Embryonic facial prominence (tissue), 1 donor: ENCODE data around the gene PTPRN2.
"Not testable (repeated sequence)": the region's sequence is repeated elsewhere in the genome, so short reads cannot be mapped to it uniquely, and the experiment has no call there.

Experiments used
- DNase-seq: peaks from one replicate; pipeline ENCODE4 v3.0.0-alpha.2; 2016; ENCODE audit errors: extremely low spot score

The PTPRN2 gene

DNA sequence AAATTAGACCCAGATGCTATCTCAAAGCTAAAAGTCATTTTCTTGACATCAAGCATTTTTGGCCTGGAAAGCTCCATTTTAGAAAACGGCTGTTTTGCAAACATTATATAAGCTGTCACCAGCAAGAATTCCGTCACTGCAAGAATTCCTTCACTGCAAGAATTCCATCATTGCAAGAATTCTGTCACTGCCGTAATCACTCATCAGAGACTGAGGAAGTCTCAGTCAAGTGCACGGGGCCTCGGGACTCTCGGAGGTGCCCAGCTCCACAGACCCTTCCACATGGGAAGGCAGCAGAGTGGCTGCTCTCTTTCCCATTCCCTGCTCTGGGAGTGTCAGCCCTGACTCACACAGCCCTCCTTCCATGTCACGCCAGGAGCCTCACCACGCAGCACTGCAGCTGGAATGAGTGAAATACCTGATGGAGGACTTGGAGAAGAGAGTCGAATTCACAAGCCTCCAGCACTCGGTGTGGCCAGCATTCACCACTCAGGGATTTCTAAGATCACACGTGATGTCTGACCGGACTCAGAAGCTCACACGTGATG lies 168.3 kb downstream of the PTPRN2 start:
- no peak for DNase-seq

DNA sequence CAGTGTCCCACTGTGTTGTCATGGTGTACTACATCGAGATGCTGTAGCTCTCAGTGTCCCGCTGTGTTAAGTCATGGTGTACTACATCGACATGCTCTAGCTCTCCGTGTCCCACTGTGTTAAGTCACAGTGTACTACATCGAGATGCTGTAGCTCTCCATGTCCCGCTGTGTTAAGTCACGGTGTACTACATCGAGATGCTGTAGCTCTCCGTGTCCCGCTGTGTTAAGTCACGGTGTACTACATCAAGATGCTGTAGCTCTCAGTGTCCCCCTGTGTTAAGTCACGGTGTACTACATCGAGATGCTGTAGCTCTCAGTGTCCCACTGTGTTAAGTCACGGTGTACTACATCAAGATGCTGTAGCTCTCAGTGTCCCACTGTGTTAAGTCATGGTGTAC lies 169.2 kb downstream of the PTPRN2 start:
- DNase-seq = not testable (repeated sequence)

DNA sequence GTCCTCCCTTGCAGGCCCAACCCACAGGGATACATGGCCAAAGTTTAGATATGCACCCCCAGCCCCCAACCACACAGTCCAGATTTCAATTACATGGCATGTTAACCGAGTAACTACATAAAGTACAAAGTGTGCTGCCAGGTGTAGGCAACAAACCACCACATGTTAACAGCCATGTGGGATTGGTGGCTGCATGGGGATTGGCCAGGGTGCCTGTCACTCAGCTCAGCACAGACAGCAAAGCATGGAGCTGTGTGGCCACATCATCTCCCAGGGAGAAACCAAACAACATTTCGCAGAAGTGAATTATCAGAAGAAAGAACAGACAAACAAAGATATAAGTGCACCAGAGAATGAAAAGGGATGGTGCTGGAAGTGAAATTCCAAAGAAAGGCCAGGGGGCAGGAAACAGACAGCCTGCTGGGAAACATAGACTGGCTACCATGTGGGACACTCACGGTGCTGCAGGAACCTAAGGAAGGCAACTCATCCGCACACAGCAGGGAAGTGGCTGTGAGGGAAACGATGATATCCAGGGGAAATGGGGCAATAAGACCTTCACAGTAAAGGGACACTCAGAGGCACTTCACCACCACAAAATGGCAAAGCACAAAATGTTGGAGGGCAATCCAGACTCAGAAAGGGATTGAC lies 171.2 kb downstream of the PTPRN2 start:
- DNase-seq = no peak

DNA sequence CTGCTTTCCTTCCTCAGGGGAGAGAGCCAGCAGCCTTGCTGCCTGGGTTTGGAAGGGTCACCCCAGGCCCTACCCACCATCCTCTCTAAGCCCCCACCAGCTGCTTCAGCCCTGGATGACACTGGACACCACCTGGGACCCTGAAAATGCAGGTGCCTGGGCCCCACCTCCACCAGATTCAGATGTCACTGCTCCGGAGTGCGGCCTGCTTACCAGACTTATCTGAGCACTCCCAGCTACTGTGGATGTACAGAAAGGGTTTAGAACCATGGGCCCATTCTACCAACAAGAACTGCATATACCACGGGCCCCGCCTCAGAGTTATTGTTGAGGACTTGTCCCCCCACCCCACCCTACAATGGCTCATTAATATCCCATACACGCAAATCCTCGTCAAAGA lies 172.3 kb downstream of the PTPRN2 start:
- no peak for DNase-seq

DNA sequence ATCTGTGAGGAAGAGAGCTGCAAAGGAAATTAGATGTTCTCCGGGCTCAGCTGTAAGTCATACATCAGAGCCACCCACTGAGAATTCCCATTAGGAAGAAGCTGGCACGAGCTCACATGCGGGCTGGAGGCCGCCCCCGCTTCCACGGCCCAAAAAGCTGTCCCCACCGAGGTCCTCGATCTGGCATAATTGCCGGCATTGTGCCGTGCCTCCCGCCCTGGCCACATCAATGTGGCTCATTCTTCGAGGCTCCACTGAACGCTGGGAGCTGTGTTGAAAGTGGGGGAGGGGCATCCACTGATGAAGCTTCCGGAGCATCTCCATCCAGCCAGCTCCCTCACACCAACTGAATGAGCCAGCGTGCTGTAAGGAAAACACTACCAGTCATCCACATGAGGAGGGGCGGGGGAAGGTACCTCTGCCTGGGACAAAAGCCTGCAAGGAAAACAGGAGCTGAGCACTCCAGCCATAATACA lies 173.1 kb downstream of the PTPRN2 start:
- DNase-seq = no peak

DNA sequence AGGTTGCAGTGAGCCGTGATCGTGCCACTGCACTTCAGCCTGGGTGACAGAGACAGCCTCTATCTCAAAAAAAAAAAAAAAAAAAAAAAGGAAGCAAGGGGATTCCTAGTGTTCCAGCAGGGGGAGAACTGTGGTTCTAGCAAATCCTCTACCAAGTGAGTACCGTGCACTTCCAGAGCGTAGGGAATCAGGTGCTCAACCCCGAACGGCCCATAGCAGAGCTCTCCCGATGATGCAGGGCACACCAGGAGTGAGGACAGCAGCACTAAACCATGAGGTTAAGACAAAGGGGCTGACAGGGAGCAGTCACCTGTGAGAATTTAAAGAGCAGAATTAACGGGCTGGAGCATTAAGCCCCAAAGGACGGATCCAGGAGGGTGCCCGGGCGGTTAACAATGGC lies 173.6 kb downstream of the PTPRN2 start:
- no peak for DNase-seq

DNA sequence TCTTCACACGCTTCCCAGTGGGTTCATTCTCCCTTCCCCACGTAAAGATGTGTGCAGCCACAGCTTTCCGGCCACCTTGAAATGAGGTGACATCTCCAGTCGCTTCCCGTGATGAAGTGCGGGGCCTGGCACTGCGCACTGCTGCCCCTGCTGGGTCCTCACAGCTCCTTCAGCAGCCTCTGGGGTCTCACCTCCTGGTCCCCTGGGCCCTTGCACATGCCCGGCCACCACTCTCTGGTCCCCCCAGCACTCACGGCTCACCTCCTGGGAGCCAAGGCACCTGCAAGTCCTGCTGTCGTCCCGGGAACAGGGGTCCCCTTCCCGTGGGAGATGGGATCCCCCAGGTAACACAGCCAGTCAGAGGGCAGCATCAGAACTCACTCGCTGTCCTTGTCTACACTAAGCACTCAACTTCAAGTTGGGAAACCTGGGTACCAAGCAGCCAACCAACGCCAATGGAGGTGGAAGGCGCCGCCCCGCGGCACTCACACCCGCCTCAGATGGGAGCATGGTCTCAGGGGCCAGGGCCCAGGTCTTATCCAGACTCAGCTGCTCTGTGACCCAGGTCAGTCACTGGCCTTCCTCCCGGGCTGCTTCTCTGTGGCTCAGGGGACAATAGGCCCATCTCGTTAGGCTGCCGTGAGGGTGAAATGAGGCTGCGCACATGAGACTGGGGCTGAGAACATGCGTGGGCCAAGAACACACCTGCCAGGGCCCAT lies 176.2 kb downstream of the PTPRN2 start:
- DNase-seq = no peak

DNA sequence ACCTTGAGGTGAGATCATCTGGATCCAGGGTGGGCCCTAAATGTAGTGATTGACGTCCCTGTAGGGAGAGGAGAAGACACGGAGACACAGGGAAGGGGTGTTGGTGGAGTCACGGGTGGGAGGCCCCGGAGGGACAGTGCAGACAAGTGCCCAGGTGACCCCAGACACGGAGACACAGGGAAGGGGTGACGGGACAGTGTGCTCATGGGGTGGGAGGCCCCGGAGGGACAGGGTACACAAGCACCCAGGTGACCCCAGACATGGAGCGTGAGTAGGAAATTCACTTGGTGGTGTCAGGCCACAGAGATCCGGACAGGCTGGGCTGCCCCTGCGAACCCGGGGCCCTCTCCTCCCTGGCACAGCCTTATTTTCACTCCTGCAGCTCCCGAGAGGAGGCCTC lies 176.9 kb downstream of the PTPRN2 start:
- no peak for DNase-seq

DNA sequence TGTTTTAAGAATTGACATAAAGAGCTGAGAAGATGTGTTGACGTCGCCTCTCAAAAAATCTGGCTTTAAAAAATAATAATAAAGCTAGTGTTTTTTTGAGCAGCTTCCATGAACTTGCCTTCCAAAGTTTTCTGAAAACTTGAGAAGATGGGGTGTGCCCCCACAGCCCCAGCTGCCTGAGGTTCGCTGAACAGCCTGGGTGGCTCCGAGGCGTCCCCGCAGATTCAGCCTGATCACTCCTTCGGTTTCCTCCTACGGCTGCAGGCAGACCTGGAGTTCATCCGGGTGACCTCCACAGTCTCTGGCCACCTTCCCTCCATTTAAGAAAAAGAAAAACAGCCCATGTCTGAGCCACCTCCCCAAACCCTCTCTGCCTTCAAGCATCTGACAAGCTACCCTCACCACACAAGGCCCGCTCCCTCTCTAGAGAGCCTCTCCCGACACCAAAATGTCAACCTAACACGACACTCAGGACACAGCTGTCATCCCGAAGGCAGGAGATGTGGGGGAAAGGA lies 177.8 kb downstream of the PTPRN2 start:
- no peak for DNase-seq

DNA sequence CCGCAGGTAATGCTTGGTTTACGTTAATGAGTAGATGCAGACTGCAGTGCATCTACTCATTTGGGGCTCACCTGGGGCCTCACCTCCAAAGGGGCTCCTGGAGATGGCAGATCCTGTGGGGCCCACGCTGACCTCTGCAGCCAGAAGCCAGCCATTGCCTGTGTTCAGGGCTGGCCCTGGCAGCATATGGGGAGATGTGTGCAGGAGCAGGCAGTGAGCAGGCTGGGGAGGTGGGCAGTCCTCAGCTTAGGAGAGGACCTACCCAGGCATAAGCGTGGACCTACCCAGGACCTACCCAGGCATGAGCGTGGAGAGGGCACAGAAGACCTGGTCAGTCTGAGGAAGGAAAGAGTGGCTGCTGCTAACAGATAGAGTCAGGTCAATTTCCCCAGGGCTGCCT lies 178.5 kb downstream of the PTPRN2 start:
- DNase-seq = no peak

DNA sequence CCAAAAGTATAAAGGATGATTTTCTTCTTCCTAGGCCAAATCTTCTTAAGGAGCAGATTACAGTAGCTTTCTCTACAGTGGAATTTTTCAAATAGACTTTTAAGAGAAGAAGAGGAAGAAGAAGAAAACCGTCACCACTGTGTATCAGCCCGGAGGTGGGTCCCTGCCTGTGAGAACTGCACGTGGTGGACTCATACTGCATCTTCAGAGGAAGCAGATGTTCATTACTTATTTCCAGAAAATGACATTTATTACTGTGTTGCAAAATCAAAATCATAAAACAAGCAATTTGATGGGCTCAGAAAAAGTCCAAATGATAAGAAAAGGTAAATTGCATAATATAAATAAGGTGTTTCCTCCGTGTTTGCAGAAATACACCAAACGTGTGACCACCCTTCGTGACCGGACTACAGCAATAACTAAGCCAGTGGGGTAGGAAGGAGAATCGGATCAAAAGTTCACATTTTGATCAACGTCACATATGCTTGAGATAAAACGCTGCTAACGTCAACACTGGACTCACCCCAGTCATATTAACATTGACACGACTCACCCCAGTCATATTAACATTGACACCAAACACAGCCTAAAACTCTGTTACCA lies 179.2 kb downstream of the PTPRN2 start:
- no peak for DNase-seq

DNA sequence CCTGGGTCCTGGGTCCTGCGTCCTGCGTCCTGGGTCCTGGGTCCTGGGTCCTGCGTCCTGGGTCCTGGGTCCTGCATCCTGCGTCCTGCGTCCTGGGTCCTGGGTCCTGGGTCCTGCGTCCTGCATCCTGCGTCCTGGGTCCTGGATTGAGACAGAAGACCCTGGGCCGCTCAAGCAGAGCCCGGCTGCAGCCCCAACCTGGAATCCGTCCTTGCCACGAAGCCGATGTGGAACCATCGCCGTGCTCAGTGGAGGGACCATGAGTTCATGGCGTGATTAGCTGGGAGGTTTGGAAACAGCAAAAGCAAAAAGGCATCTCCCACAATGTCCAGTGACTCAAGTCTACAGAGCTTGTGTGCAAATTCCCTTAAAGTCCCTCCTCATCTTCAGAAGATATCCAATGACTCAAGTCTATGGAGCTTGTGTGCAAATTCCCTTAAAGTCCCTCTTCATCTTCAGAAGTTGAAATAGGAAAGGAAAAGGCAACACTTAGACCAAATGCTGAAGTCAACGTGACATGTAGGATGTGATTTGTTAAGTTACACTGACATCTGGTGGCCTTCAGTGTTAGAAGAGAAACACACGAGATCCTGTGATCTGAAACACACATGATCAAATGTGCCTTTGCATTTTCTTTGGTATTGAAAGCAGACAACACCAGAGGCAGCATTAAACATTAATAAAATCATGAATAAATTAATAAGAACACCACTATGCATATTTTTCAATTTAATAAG lies 179.9 kb downstream of the PTPRN2 start:
- peak; percentile 29 for DNase-seq

DNA sequence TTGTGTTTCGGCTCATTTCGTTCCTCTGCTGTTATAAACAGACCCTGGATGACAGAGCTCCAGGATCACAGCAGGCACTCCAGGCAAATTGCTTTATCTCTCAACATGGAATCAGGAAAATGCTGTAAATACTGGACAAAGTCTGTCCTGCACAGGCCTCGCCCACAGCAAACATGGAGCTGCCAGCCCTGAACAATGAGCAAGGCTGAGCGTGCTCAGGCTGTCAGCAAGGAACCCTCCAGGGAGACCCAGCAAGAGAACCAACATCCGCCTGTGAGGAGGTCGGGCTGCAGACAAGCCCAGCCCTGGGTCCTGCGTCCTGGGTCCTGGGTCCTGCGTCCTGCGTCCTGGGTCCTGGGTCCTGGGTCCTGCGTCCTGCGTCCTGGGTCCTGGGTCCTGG lies 180.8 kb downstream of the PTPRN2 start:
- no peak for DNase-seq

DNA sequence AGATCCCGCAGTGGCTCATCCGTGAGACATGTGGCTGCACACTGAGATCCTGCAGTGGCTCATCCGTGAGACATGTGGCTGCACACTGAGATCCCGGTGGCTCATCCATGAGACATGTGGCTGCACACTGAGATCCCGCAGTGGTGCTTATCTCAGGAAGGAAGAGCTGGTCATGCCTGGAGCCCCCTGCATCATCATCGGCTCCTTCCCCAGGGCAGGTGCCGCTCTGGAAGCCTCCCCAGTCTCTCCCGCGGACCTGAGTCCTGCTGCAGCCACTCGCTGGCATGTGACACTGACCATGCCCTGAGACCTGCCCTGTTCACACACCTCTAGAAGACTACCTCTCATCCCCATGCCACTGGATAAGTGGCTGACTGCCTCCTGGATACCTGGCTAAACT lies 181.3 kb downstream of the PTPRN2 start:
- DNase-seq = no peak

DNA sequence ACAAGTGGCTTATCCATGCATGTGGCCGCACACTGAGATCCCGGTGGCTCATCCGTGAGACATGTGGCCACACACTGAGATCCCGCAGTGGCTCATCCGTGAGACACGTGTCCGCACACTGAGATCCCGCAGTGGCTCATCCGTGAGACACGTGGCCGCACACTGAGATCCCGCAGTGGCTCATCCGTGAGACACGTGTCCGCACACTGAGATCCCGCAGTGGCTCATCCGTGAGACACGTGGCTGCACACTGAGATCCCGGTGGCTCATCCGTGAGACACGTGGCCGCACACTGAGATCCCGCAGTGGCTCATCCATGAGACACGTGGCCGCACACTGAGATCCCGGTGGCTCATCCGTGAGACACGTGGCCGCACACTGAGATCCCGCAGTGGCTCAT lies 181.9 kb downstream of the PTPRN2 start:
- DNase-seq = not testable (repeated sequence)

DNA sequence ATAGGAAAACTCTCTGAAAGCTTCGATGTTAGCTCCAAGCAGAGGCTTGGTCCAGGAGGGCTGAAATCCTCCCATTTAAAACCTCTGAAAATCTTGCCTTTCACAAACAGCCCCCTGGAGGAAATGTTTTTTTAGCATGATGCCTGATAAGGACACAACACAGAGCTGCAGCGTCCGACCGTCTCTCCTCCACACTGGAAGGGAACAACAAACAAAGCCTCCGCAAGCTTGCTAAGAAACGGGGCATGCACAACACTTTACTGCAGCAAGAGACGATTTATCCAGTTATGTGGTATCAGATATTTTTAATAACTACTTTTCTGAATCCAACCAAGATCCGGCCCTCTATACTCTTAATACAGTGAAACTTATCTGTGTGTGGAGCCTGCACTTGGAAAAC lies 182.3 kb downstream of the PTPRN2 start:
- DNase-seq = no peak

DNA sequence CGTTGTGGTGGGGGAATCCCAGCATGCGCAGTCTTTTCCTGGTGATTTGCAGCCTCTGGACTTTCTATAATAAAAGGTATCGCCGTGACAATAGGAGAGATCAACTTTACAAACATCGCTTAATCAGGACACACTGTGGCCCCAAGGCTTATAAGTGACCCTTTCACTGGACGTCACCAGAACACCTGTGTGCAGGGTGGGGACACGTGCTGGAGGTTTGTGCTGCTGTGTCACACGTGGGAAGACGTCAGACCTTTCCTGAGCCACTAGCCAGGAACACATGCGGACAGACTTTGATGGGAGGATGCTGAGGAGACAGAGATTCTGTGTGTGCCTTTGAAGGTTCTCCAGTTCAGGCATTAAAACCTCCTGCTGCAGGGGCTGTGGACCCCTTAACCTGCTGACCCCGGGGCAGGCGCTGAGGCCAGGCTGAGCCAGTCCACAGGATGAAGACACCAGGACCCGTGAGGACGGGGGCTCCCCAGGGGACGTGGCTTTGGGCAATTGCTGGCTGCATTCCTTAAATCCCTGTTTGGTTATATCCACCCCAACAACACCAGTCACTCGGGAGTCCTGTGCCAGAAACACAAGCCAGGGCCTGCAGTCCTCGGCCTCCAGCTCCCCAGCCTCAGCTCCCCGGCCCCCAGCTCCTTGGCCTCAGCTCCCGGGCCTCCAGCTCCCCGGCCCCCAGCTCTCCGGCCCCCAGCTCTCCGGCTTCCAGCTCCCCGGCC lies 183.4 kb downstream of the PTPRN2 start:
- no peak for DNase-seq

DNA sequence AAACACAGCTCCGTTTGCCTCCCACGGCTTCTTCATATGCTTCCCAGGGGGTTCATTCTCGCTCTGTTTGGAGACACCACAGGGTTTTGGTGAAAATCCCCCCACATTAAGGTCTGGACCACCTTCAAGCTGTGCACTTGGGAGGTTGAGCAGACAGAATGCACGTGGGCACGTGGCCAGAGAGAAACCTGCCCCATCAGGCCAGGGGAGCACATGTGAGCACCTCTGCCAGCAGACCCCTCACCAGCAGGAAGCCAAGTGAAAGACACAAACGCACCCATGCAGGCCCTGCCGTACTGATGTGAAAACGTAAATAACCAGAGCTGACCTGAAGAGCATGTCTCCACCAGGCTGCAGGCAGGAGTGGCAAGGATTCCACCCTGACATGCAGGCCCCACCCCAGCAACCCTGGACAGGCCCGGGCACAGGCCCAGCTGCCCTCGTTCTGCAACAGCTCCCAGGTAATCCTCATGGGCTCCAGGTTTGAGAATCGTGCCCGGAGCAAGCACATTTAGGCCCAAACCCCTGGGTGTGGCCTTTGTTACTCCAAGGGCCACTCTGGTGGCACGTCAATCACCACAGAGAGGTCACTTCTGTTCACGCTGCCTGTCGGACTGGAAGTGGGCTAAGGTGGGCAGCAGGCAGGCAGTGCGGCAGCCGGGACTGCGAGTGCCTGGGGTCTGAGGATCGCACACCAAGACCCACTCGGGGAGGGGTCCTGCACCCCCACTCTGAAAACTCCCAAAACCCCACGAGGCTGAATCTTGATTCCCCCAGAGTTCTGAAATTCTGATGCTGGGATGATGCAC lies 184.4 kb downstream of the PTPRN2 start:
- no peak for DNase-seq

DNA sequence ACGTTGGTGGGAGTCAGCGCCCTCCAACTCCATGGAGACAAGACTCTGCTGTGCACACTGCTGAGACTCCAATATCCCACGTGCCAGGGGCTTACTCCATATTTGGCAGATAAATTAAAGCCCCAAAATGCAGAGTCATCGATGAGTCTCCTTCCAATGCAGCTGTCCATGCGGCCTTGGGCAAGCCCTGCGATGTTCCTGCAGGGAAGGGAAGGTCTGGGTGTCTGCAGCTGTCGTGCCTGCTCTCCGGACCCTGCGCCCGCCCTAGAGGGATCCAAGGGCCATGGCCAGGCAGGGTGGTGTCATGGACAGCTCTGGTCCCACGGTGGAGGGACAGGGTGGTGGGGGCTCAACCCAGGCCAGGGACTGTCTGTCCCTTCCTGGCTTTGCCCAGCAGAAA lies 185.2 kb downstream of the PTPRN2 start:
- no peak for DNase-seq

DNA sequence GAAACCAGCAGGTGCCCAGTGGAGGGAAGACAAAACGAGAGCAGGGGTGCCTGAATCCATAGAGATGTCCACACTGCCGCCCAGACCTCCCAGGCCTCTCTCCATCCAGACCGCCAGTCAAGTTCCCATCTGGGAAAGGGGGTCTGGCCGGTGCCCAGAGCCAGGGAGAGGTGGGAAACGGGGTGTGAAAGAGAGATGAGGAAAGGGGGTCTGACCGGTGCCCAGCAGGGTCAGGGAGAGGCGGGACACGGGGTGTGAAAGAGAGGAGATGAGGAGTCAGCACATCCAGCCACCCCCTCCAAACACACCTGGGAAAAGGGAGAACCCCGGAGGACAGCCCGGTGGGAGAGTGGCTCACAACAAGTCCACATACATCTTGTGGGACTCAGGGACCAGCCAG lies 185.8 kb downstream of the PTPRN2 start:
- no peak for DNase-seq
